ENCODE measurements around the gene RXFP1.
A peak's percentile ranks its signal among the peaks of the same experiment; 100 is the strongest.

Gene RXFP1

DNA sequence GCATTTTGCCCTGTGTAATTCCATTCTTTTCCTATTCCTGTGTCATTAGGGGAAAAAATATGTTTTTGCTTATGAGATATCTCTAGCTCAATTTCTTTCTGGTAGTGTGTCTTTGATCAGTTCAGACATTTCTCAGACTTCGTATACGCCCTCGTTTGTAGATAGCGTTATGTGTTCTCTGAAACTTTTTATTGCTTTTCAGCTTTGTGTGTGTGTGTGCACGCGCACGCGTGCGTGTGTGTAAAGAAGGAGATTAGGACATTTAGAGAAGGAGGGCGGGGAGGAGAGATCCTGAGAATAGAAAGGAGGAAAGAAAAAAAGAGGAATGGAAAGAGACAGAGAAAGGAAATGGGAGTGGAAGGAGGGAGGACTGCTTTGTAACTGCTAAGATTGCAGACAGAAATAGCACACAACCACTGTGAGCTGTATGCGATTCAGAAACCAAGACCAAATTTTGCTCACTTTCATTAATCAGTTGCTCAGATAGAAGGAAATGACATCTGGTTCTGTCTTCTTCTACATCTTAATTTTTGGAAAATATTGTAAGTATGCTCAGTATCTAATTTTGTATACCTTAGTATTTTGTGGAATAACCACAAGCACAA is at the start of gene RXFP1:
TSS of gene RXFP1 (plus strand) at position 399 of the 605 bp plus-strand sequence. CDS start at position 494, 95 bp downstream.
- TF ChIP-seq, protein P1, sequence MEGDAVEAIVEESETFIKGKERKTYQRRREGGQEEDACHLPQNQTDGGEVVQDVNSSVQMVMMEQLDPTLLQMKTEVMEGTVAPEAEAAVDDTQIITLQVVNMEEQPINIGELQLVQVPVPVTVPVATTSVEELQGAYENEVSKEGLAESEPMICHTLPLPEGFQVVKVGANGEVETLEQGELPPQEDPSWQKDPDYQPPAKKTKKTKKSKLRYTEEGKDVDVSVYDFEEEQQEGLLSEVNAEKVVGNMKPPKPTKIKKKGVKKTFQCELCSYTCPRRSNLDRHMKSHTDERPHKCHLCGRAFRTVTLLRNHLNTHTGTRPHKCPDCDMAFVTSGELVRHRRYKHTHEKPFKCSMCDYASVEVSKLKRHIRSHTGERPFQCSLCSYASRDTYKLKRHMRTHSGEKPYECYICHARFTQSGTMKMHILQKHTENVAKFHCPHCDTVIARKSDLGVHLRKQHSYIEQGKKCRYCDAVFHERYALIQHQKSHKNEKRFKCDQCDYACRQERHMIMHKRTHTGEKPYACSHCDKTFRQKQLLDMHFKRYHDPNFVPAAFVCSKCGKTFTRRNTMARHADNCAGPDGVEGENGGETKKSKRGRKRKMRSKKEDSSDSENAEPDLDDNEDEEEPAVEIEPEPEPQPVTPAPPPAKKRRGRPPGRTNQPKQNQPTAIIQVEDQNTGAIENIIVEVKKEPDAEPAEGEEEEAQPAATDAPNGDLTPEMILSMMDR (IDR thresholded peaks at IDR 0.05; ENCODE audit: insufficient read depth, missing control alignments): no peak
- FAIRE-seq: no peak
- DNase-seq (ENCODE audit: insufficient read length, low spot score): no peak

DNA sequence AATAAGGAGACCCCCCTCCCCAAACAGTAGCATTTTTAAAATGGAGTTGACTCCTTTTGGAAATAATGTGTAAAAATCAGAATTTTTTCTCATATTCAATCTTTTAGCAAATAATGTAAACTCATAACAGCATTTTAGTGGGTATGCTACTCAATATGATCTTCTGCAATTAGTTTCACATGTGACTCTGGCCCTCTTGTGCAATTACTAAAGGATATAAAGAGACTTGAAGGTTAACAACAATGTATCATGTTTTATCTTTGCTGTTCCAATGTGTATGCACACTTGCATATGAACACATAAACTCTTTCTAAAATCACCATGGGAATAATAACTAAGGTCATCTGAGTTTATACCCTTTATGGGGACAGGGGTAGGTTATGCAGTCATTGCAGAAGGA is 39.9 kb upstream of the RXFP1 start:
- TF ChIP-seq, protein P1 (IDR thresholded peaks at IDR 0.05; ENCODE audit: insufficient read depth, missing control alignments): no peak
- FAIRE-seq: no peak
- no peak for DNase-seq (ENCODE audit: insufficient read length, low spot score)

DNA sequence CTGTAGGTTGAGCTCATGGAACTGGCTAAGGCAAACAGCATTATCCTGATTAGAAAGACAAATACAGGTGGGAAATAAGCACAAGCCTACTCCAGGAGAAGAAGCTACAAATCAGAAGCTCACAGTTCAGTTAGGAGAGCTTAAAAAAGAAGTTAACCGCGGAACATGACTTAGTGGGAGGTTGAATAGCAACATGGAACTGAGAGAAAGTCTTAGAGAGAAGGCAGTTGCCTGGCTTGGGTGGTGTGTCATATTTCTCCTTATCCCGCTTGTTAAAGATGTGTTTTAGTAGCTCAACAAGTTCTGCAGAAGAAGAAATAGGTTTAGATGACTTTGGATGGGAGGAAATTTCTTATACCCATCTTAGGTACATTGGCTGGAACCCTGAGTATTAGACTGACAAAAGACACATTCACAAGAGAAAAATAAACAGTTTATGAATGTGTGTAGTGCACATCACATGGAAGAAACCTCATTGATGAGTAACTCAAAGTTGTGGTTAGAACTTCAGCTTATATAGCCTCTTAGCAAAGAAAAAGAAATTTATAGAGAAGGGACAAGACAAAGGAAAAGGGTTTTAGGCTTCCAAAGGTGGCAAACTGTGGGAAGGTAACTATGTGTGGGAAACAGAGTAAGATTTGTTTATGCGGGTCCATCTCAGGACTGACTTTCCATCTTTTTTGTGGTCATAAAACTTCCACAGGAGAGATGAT is 37.4 kb upstream of the RXFP1 start:
- TF ChIP-seq, protein P1 (IDR thresholded peaks at IDR 0.05; ENCODE audit: insufficient read depth, missing control alignments): no peak
- FAIRE-seq (no peak), DNase-seq (ENCODE audit: insufficient read length, low spot score) (no peak)

DNA sequence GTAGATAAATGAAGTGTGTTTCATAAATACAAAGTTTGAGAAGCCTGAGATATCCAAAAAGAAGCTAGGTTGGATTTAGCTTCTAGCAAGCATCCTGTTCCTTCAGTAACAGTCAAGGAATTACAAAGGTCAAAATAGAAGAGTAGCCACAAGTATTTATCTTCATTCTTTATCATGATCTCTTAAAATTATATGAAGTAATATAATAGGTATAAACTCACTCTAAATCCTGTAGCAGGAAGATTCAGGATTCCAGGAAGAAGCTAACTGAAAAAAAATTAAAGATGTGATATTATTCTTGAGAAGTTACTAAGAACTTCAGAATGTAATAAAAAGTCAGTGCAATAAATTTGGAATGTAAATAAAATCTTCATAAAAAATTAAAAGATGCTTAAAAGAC is 31.1 kb upstream of the RXFP1 start:
- DNase-seq (ENCODE audit: insufficient read length, low spot score) (no peak), FAIRE-seq (no peak)
- TF ChIP-seq, protein P1 (IDR thresholded peaks at IDR 0.05; ENCODE audit: insufficient read depth, missing control alignments): no peak

DNA sequence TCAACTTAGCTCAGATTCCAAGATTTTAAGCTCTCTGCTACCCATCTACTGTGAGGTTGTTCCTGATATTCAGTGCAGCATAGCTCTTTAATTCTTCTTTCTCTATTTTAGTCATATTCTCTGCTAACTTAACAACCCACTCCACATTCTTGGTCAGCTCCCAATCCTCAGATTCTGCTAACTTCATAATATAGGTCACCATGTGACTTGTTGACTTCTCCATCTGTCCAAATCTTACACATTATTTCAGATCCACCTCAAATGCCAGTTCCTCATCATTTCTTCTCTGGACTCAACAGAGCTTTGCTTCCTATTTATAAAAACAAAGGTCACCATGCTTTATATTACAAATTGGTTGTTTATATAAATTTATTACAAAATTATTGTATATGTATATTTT is 29.3 kb upstream of the RXFP1 start:
- FAIRE-seq (no peak), DNase-seq (ENCODE audit: insufficient read length, low spot score) (no peak)
- TF ChIP-seq, protein P1 (IDR thresholded peaks at IDR 0.05; ENCODE audit: insufficient read depth, missing control alignments): no peak

DNA sequence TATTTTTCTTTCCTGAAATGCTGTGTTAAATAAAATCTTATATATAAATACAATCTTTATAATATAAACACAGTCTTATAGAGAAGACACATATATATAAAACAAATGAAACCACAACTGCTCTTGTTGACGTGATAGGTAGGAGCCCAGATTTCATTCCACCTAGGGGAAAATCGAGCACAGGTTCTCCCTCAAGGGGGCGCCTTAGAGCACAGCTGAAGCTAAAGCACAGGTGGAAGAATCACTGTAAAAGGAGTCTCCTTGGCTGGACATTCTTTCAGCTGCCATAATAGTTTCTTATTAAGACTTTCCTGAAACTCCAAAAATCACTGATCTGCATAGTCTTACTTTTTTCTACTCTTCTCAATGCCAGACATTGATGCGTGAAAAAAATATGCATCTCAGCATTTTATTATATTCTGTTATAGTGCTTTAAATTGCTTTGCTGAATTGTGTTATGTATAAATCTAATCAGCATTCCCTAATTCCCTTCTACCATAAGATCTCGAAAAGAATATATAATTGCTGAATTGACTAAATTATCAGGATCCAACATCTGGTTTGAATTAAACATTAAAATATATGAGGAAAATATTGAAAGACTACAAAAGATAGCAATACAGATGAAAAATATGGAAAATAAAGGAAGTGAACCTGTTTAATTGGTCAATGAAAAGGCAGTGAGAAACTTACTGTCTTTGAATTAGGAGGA is 25.5 kb upstream of the RXFP1 start:
- DNase-seq (ENCODE audit: insufficient read length, low spot score) (no peak), FAIRE-seq (peak; percentile 21)
- TF ChIP-seq, protein P1 (IDR thresholded peaks at IDR 0.05; ENCODE audit: insufficient read depth, missing control alignments): peak; percentile 27
